Endothelial cell of umbilical vein (primary cell): ENCODE measurements around the gene MAPK4.

Experiments
- CTCF ChIP-seq, 2 donors: IDR thresholded peaks; 1 replicate in 1 of 2; 2 replicates in 1 of 2; pipeline ENCODE4 v1.5.1; 2011; ENCODE audit warnings: low read length in 2 of 2, mild to moderate bottlenecking in 2 of 2, moderate library complexity in 2 of 2, control low read depth in 1 of 2, inconsistent platforms in 1 of 2, low read depth in 1 of 2; ENCODE audit not compliant: insufficient read depth in 1 of 2; ENCODE audit errors: extremely low read depth in 1 of 2
- FOS ChIP-seq: IDR thresholded peaks from 2 replicates; pipeline ENCODE4 v1.6.1; 2011; ENCODE audit warnings: mild to moderate bottlenecking, low read length, moderate library complexity, borderline replicate concordance; ENCODE audit not compliant: insufficient read depth
- POLR2A ChIP-seq: IDR thresholded peaks from 2 replicates; pipeline ENCODE4 v1.6.1; 2012; ENCODE audit warnings: low read depth, mild to moderate bottlenecking, control low read depth, low read length
- POLR2AphosphoS5 ChIP-seq: IDR thresholded peaks from 2 replicates; pipeline ENCODE4 v1.6.1; 2012; ENCODE audit warnings: low read depth, mild to moderate bottlenecking, control low read depth, low read length, moderate library complexity; ENCODE audit not compliant: insufficient read depth

- TF ChIP-seq POLR2AphosphoS5 (no peak), POLR2A (no peak), CTCF (IDR thresholded peaks at IDR 0.05; ENCODE audit: extremely low read depth in 1 of 2, insufficient read depth in 1 of 2, low read depth in 1 of 2, low read length in 2 of 2) (no peak), FOS (no peak)
Measured at GRCh38 chr18:50748243-50749229, 188.6 kb downstream of the MAPK4 start.
